ENCODE data around the gene APLF.
A peak's percentile ranks its signal among the peaks of the same experiment; 100 is the strongest.

The APLF gene

GRCh38 chr2:68418855-68419254, 48.5 kb upstream of the APLF start:
- Histone ChIP-seq H2AFZ (ENCODE audit: low read depth, low read length, severe bottlenecking) (no peak overlapping the region), H3K4me3 (ENCODE audit: insufficient read depth, low read length, poor library complexity, severe bottlenecking) (no peak overlapping the region), H3K9ac (ENCODE audit: low read length) (no peak overlapping the region), H3K27me3 (ENCODE audit: low read length) (no peaks in the 10 kb centered on the region), H3K9me2 (replicated peaks; ENCODE audit: insufficient read depth, low read length) (no peaks in the 10 kb centered on the region), H4K20me1 (ENCODE audit: low read depth, low read length) (no peaks in the 10 kb centered on the region), H3K27ac (ENCODE audit: low read depth, low read length) (no peak overlapping the region), H3K79me2 (ENCODE audit: insufficient read depth, low read length) (no peaks in the 10 kb centered on the region), H3K4me2 (ENCODE audit: low read depth, low read length, poor library complexity, severe bottlenecking) (no peak overlapping the region), H3K36me3 (ENCODE audit: low read length) (no peaks in the 10 kb centered on the region), H3F3A (ENCODE audit: insufficient read depth) (no peaks in the 10 kb centered on the region; the same call in 1 of the 2 replicates), H3K9me3 (ENCODE audit: insufficient read depth, low read length) (no peaks in the 10 kb centered on the region)
- TF ChIP-seq, protein P1, sequence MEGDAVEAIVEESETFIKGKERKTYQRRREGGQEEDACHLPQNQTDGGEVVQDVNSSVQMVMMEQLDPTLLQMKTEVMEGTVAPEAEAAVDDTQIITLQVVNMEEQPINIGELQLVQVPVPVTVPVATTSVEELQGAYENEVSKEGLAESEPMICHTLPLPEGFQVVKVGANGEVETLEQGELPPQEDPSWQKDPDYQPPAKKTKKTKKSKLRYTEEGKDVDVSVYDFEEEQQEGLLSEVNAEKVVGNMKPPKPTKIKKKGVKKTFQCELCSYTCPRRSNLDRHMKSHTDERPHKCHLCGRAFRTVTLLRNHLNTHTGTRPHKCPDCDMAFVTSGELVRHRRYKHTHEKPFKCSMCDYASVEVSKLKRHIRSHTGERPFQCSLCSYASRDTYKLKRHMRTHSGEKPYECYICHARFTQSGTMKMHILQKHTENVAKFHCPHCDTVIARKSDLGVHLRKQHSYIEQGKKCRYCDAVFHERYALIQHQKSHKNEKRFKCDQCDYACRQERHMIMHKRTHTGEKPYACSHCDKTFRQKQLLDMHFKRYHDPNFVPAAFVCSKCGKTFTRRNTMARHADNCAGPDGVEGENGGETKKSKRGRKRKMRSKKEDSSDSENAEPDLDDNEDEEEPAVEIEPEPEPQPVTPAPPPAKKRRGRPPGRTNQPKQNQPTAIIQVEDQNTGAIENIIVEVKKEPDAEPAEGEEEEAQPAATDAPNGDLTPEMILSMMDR (IDR thresholded peaks at IDR 0.05; ENCODE audit: insufficient read depth, low read length, poor library complexity, severe bottlenecking), result no peak
- no peak for TF ChIP-seq EZH2phosphoT487 (conservative IDR thresholded peaks at IDR 0.05; ENCODE audit: low read length)

DNA sequence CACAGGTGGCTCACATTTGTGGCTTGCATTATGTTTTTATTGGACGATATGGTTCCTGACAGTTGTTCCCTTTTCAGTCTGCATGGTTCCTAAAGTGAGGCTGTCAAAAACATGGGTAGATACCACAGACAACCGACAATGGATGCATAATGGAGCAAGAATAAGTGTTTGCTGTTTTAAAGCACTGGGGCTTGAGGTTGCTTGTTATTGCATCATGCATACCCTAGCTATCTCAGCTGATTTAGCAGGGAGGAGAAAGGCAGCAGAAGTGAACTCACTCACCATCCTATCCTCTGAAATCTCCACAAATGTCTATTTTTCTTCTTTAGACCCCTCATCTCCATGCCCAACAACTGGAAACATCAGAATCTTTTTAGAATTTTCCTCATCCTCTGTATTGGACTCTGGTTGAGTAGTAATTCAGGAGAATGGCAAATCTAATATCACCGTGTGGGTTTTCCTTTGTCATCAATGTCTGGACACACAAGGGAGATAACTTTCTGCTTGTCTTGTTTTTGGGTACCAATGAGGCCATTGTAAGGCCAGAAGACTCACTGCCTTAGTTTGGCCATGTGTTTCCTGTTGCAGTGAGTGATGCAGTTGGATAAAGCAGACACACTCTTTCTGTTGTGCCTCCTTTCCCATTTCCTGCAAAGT, 47.0 kb upstream of the APLF start:
- no peaks in the 10 kb centered on the region for H3K79me2 ChIP-seq (ENCODE audit: insufficient read depth, low read length)
- H3K4me3 ChIP-seq (ENCODE audit: insufficient read depth, low read length, poor library complexity, severe bottlenecking), result no peak overlapping the region
- H4K20me1 ChIP-seq (ENCODE audit: low read depth, low read length), result no peaks in the 10 kb centered on the region
- no peaks in the 10 kb centered on the region for H3K9me3 ChIP-seq (ENCODE audit: insufficient read depth, low read length)
- H3K36me3 ChIP-seq (ENCODE audit: low read length), result no peaks in the 10 kb centered on the region
- H3K9me2 ChIP-seq (replicated peaks; ENCODE audit: insufficient read depth, low read length), result no peaks in the 10 kb centered on the region
- H3K9ac ChIP-seq (ENCODE audit: low read length), result no peak overlapping the region
- H3K4me2 ChIP-seq (ENCODE audit: low read depth, low read length, poor library complexity, severe bottlenecking), result peak overlapping the region; percentile 13
- no peaks in the 10 kb centered on the region for H3K27me3 ChIP-seq (ENCODE audit: low read length)
- H2AFZ ChIP-seq (ENCODE audit: low read depth, low read length, severe bottlenecking), result no peak overlapping the region
- TF ChIP-seq, protein P1 (IDR thresholded peaks at IDR 0.05; ENCODE audit: insufficient read depth, low read length, poor library complexity, severe bottlenecking), result no peak
- no peak for TF ChIP-seq EZH2phosphoT487 (conservative IDR thresholded peaks at IDR 0.05; ENCODE audit: low read length)
- H3F3A ChIP-seq (ENCODE audit: insufficient read depth), result peaks cover 11% of the 10 kb centered on the region
- H3K27ac ChIP-seq (ENCODE audit: low read depth, low read length), result no peak overlapping the region

DNA sequence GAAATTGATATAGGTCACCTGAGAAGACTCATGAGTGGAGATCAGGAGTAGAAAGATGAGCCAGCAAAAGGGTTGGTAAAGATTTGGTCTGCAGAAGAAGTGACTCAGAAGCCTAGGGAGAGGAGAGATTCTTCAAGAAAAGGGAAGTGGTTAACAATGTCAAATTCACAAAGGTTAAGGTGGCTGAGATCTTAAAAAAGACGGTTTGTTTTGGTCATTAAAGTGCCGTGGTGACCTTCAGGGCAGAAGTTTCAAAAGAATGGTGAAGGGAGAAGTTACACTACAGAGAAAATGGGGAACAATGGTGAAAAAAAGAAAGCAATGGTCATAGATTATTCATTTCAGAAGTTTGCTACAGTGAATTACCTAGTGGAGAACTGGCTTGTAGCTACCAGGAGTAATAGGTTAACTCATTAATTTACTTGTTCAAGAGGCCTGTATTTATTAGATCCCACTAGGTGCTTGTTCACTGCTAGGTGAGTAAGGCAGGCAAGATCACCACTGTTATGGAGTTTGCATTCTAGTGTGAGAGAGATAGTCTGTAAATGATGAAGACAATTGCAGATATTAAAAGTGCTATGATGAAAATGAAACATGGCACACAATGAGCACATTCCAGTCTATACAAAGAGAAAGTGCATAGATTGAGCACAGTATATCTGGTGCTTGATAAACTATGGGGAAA, 43.3 kb upstream of the APLF start:
- Histone ChIP-seq H3F3A (ENCODE audit: insufficient read depth) (peaks cover 32% of the 10 kb centered on the region), H3K9me2 (replicated peaks; ENCODE audit: insufficient read depth, low read length) (no peaks in the 10 kb centered on the region), H4K20me1 (ENCODE audit: low read depth, low read length) (no peaks in the 10 kb centered on the region), H3K36me3 (ENCODE audit: low read length) (no peaks in the 10 kb centered on the region), H3K9me3 (ENCODE audit: insufficient read depth, low read length) (no peaks in the 10 kb centered on the region), H3K27ac (ENCODE audit: low read depth, low read length) (peak overlapping the region; percentile 71), H2AFZ (ENCODE audit: low read depth, low read length, severe bottlenecking) (no peak overlapping the region), H3K27me3 (ENCODE audit: low read length) (no peaks in the 10 kb centered on the region), H3K9ac (ENCODE audit: low read length) (peak overlapping the region; percentile 5; the same call in 1 of the 2 replicates), H3K4me2 (ENCODE audit: low read depth, low read length, poor library complexity, severe bottlenecking) (peak overlapping the region; percentile 49), H3K79me2 (ENCODE audit: insufficient read depth, low read length) (no peaks in the 10 kb centered on the region), H3K4me3 (ENCODE audit: insufficient read depth, low read length, poor library complexity, severe bottlenecking) (peak overlapping the region; percentile 13)
- TF ChIP-seq, protein P1 (IDR thresholded peaks at IDR 0.05; ENCODE audit: insufficient read depth, low read length, poor library complexity, severe bottlenecking), result no peak
- no peak for TF ChIP-seq EZH2phosphoT487 (conservative IDR thresholded peaks at IDR 0.05; ENCODE audit: low read length)
